GM21723 (cell line): ENCODE data around the gene ACTN3.
"Not testable (repeated sequence)": the region's sequence is repeated elsewhere in the genome, so short reads cannot be mapped to it uniquely, and the experiment has no call there.

Experiments
- ATAC-seq: cut with Tn5 transposase; IDR thresholded peaks from one replicate; pipeline ENCODE4 v1.9.1; 2021; ENCODE audit warnings: mild to moderate bottlenecking, moderate library complexity; ENCODE audit not compliant: unreplicated experiment

ACTN3 gene

DNA sequence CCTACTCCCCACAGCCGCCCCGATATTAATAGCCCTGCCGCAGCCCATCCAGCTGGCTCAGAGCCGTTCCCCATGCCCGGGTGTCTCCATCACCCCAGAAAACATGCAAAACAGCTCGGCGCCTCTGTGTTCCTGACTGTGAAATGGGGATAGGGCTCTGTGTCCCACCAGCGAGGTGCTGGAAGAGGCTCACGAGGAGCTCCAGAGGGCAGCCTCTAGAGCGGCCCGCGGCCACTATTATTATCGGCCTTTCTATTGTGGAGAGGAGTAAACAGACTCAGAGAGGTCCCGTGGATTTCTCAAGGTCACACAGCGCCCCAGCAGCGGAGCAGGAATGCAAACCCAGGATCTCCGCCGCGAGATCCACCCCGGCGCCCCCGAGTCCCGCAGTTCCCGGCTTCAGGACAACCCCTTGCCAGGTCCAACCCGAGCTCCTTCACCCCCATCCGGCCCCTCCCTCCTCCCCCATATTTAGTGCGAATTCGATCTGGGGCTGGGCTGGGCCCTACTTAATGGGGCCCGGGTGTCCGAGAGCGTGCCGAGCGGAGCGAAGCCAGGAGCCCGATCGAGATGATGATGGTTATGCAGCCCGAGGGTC lies at the start of gene ACTN3:
ACTN3 (plus strand) TSS at position 536 of the 598 bp plus-strand sequence; CDS start at position 571, 35 bp downstream.
- peak; percentile 3 for ATAC-seq

DNA sequence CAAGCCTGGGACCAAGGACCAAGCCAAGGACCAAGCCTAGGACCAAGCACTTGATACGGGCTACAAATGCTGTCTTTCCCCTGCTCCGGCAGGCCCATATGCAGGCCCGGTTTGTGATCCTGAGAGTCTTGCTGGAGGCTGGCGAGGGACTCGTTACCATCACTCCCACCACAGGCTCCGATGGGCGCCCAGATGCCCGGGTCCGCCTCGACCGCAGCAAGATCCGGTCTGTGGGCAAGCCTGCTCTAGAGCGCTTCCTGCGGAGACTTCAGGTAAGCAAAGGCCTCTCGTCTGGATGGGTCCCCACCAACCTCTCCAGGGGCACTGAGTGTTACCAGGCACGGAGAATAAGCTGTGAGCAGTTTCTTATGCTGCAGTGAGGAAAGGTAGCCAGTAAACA lies 49.5 kb upstream of the ACTN3 start:
- no peak for ATAC-seq

GRCh38 chr11:66498506-66498905 lies 48.2 kb upstream of the ACTN3 start:
- ATAC-seq = no peak

GRCh38 chr11:66505276-66505816 lies 41.4 kb upstream of the ACTN3 start:
- ATAC-seq = no peak

GRCh38 chr11:66509131-66509561 lies 37.6 kb upstream of the ACTN3 start:
- no peak for ATAC-seq

DNA sequence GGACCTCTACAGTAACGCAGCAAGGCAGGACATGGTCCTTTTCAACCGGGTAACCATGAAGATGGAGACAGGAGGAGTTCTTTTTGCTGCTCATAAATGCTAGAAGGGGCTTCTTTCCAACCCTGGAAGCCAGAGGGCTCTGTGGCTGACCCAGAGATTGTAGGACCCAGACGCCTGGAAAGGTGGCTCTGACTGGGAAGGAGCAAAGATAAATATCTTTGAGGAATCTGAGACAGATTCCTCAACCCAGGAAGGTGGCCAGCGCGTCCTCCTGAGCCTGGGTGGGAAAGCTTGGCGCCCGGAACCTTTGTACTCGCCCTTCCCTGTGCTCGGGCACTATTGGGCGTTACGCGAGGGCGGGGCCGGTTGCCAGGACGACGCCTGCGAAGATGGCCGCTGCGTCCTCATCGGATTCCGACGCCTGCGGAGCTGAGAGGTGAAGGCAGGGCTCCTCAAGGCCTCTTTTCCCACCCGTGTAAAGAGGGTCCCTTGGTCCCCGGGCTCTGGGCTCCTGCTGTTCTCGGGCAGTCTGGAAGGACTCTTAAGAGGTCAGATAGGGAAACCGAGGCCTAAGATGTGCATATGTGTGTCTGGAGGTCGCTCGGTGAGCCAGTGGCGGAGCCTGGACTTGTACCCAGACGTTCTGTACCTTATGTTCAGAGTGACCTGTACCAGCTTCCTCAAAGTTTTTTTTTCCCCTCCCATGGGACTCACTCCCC lies 36.3 kb upstream of the ACTN3 start, which contains the start of gene BBS1:
BBS1 (plus strand) TSS at position 365 of the 719 bp plus-strand sequence; CDS start at position 390, 25 bp downstream.
- peak; percentile 91 for ATAC-seq

DNA sequence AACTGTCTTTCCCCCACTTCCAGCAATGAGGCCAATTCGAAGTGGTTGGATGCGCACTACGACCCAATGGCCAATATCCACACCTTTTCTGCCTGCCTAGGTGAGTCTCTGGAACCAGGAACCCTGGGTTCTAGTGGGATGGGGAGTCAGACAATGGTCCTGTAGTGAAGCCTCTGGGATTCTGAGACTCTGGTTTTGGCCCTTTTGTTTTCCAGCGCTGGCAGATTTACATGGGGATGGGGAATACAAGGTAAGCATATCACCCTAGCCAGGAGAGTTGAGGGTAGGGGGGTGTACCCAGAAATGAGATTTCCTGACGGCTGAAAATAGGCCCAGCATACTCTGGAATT lies 35.7 kb upstream of the ACTN3 start:
- ATAC-seq = no peak

GRCh38 chr11:66523611-66524010 lies 23.1 kb upstream of the ACTN3 start:
- ATAC-seq = no peak

DNA sequence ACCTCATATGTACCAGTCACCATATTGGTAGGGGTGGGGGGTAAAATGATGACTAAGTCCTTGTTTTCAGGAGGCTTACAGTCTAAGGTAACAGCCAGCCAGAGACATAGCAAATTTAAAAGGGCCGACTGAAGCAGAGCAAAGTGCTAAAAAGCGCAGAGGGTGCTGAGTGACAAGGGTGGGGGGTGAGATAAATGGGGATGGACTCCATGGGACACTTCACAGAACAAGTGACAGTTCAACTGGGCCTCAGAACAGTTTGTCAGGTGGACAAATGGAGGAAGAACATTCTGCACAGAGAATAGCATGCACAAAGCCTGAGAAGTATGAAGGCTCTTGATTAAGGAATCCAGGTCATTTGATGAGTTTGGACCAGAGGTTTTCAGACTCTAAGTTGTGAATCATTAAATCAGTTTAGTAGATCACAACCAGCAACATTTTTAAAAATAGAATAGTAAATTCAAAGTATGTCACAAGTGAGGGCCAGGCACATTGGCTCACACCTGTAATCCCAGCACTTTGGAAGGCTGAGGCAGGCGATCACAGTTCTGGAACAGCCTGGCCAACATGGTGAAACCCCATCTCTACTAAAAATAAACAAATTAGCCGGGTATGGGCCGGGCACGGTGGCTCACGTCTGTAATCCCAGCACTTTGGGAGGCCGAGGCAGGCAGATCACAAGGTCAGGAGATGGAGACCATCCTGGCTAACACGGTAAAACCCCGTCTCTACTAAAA lies 22.2 kb upstream of the ACTN3 start:
- no peak for ATAC-seq

DNA sequence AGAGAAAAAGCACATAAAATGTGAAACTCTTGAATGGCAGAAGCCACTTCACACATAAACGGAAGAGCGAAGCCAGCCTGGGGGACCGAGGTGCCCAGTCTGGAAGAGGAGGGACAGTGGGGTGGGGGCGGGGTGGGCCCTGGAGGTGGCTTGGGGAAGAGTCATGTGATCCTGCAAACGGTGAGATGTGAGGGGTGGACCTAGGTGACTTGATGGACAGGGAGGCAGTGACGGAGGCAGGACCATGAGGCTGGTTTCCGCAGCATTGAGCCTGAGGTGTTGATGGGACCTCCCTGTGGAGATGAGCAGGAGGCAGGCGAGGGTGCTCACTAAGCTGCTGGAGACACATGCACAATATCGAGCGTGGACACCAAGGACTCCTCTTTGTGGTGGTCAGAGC lies 17.6 kb upstream of the ACTN3 start:
- ATAC-seq = no peak

GRCh38 chr11:66529655-66530054 lies 17.0 kb upstream of the ACTN3 start:
- no peak for ATAC-seq

DNA sequence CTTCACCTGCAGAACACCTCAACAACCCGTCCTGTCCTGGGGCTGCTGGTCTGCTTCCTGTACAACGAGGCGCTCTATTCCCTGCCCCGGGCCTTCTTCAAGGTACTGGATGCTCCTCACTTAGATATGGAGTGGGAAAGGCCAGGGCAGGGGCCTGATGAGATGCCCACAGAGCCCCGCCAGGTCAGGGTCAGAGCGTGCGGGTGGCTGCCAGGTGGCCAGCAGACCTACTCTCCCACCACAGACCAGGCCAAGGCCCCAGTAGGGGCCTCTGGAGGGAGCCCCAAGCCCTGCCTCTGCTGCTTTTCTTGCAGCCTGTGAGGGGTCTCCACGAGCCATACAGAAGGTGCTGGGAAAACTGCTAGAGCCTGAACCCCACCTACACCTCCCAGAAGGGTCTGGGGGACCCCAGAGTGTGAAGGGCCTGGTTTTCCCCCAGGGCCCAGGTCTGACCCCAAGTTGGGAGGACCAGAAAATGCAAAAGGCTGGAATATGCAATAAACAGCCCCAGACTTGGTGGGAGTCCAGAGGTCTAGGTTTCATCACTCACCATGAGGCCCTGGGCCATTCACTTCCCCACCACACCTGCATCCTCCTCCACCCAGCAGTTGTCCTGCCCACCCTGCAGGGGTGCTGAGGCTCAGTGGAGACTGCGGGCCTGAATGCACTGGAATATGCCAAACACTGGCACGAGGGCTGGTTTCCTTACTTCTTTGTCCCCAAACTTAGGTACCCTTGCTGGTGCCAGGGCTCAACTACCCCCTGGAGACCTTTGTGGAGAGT lies 15.6 kb upstream of the ACTN3 start:
- no peak for ATAC-seq

DNA sequence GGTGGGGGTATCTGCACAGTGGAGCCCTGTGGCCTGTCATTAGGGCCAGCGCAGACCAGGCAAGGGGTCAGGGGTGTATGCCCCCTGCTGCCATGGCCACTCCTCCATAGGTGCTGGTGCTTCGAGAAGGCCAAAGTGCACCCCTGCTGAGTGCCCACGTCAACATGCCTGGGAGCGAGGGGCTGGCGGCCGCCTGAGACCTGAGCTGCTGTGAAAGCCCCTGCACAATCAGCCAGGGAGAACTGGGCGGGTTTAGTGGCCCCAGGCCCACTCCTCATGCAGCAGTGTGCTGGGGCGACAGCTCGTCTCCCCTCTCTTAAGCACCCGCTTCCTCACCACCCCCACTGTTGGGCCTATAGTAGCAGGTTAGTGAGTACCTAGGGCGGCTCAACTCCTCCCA lies 14.9 kb upstream of the ACTN3 start:
- ATAC-seq = no peak

DNA sequence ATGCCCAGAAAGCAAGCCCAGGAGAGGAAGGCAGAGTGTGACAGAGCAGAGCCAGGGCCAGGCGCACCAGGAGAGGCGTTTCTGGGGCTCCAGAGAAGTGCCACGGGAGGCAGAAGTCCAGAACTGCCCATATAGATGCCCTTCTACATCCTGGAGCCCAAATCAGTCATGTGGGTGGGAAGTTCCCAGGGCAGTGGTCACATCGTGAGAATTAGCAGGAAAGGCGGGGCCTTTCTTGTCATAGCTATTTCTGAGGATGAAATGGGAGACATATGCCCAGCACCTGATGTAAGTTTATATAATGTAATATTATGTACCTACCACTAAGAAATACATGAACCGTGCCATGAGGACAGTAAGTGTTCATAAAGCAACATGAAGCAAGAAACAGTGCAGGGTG lies 13.9 kb upstream of the ACTN3 start:
- no peak for ATAC-seq

DNA sequence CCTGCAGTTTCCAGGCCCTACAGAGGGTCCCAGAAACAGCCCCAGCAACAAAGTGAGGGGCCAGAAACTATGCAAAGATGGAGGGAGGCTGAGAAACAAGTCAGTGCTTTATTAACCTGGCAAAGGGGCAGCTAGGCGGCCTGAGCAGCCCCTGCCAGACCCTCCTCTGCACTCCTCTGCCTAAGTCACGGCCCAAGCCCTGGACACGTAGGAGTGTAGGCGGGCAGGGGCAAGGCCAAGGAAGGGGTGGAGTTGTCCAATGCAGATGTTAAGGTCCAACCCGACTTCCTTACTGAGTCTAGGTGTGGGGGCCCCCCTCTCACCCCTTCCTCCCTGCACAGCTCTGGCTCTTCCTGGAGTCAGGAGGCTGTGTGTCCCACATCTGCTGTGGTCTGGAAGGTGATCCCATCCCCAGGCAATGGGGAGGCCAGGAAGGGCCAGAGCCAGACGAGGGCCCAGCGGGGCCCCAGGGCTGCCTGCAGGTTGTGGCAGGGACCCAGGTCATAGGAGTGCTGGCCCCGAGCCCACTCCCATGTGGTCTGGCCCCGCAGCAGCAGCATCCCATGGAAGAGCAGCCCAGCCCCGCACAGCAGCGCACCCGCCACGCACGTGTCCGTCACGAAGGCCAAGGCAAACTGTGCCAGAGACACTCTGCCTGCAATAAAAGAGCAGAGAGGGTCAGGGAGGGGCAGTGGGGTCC lies 7.4 kb upstream of the ACTN3 start:
- no peak for ATAC-seq

GRCh38 chr11:66539870-66540213 lies 6.9 kb upstream of the ACTN3 start:
- no peak for ATAC-seq

GRCh38 chr11:66540598-66540997 lies 6.1 kb upstream of the ACTN3 start:
- not testable (repeated sequence) for ATAC-seq

DNA sequence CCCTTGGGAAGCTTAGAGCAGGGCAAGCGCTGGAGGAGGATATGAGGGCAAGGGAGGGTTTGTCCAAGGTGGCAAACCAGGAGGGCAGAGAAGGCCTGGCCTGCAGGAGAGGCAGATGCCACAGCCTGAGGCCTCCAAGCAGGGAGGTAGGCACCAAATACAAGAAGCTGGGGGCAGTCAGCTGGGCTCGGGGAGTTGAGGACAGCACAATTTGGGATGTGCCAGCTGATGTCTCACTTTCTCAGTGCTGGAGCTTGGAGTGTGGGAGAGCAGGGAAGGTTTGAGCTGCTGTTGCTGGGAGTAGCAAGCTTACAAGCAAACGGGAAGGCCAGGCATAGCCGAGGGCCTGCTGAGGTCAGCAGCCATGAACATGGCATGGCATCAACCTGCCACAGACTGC lies 4.8 kb upstream of the ACTN3 start:
- no peak for ATAC-seq

DNA sequence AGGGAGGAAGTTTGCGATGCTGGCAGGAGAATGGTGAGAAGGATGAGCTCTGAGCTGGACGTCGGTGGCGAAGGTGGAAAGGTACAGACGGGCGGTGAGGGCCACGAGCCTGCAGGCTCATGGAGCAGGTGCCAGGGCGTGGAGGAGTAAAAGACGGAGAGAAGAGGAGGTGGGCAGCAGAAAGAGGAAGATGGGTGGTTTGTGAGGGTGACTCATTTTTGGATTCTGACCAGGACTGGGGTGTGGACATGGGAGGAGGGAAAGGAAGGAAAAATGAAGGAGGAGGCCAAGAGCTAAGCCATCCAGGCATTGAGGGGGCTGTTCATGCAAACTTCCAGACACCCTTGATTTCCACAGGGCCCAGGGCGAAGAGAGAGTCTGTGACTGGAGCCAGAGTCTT lies 4.3 kb upstream of the ACTN3 start:
- no peak for ATAC-seq
